GM12874 (cell line): ENCODE data around the gene SLC38A3.
A peak's percentile ranks its signal among the peaks of the same experiment; 100 is the strongest.

Source experiments
- CTCF ChIP-seq: IDR thresholded peaks from 2 replicates; pipeline ENCODE4 v1.5.1; 2011; ENCODE audit warnings: low read depth, mild to moderate bottlenecking, control low read depth, low read length, moderate library complexity; ENCODE audit not compliant: insufficient read depth

The SLC38A3 gene

GRCh38 chr3:50251220-50251619 lies 46.1 kb downstream of the SLC38A3 start:
- TF ChIP-seq CTCF = no peak

GRCh38 chr3:50254577-50255250 lies 49.6 kb downstream of the SLC38A3 start:
- no peak for TF ChIP-seq CTCF

- TF ChIP-seq CTCF = no peak
These were observed 50.2 kb downstream of the SLC38A3 start for GRCh38 chr3:50255251-50255615.

GRCh38 chr3:50256978-50257890 lies 52.2 kb downstream of the SLC38A3 start:
- peak; percentile 60 for TF ChIP-seq CTCF

GRCh38 chr3:50258029-50258680 lies 53.1 kb downstream of the SLC38A3 start:
- no peak for TF ChIP-seq CTCF

GRCh38 chr3:50258979-50259378 lies 53.9 kb downstream of the SLC38A3 start:
- no peak for TF ChIP-seq CTCF

- no peak for TF ChIP-seq CTCF
These were observed 54.5 kb downstream of the SLC38A3 start for GRCh38 chr3:50259432-50260026.
